DMS153 (cell line): ENCODE measurements around the gene PUM2.
A peak's percentile ranks its signal among the peaks of the same experiment; 100 is the strongest.

ENCODE experiments used
- DNase-seq: peaks from one replicate; lab custom pipeline; 2025; lab: John Stamatoyannopoulos, UW

PUM2 gene

GRCh38 chr2:20346565-20347381 is 3.9 kb downstream of the PUM2 start:
- DNase-seq: no peak

- DNase-seq: no peak
Measured at GRCh38 chr2:20343128-20343527, 7.5 kb downstream of the PUM2 start.

- DNase-seq: no peak
Measured at GRCh38 chr2:20339012-20339411, 11.6 kb downstream of the PUM2 start.

DNA sequence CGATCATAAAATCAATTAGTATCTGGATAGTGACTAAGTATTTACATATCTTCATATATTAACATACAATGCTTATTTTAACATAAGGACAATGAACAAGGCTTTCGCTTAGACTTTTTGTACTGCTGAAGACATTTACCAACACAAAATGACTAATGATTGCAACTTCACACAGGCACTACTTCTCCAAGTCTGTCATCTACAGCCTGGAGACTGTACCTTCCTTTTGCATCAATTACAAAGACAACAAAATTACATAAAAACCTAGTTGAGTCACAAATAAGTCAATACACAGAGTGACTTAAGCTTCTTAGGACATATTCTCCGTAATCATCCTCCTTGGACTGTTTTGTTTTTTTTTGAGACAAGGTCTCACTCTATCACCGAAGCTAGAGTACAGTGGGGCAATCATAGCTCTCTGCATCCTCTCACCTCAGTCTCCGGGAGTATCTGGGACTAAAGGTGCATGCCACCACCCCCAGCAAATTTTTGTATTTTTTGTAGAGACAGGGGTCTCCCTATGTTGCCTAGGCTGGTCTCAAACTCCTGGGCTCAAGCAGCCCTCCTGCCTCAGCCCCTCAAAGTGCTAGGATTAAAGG is 15.9 kb downstream of the PUM2 start:
- no peak for DNase-seq

DNA sequence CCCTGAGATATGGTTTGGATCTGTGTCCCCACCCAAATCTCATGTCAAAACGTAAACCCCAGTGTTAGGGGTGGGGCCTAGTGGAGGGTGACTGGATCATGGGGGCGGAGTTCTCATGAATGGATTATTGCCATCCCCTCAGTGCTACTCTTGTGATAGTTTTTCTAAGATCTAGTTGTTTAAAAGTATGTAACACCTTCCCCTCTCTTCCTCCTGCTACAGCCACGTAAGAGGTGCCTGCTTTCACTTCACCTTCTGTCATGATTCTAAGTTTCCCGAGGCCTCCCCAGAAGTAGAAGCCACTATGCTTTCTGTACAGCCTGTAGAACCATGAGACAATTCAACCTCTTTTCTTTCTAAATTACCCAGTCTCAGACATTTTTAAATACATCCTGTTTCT is 16.9 kb downstream of the PUM2 start:
- DNase-seq: no peak

DNA sequence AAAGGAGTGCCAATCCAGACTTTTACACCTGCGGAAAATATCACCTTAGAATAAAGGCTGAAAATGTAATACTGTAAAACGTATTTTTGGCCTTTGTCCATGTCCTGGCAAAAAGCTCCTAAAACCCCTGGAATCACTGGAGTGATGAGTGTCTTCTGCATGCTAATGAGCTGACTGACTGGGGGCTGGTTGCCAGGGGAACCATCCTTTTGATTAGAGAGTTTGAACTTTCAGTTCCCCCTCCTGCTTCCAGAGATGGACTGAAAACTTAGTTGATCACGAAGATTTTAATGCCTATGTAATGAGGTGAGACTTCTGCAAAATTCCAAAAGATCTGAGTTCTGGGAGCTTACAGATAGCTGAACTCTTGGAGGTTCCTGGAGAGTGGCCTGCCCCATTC is 20.5 kb downstream of the PUM2 start:
- no peak for DNase-seq

- no peak for DNase-seq
Measured at GRCh38 chr2:20327370-20327769, 23.3 kb downstream of the PUM2 start.

DNA sequence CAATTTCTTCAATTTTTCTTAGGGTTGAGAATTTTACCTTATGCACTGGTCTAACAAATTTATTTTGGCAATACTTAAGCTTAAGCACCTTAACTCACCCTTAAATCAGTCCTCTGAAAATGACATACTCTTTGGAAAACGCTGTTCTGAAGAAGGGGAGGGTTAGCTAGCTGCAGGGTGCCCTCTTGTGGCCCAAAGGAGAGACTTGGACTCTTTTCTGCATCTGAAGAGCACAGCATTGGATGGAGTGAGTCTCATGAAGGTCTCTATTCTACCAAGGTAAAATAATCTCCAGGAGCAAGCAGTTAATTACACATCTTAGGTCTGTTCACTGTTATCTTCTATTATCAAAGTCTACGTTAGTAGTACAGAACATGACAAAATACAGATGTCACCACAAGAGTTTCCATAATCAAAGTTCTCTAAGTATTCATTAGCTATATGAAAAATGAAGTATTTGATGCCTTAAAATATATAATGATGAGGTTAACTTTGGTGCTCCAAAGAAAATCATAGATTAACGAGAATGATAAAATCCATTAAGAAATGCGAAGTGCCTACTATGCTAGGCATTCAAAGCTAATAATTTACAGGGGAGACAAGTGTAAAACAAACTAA is 24.4 kb downstream of the PUM2 start:
- peak; percentile 19 for DNase-seq

- DNase-seq: peak; percentile 3
Measured at GRCh38 chr2:20322527-20323300, 27.9 kb downstream of the PUM2 start.

GRCh38 chr2:20317690-20318089 is 33.0 kb downstream of the PUM2 start:
- DNase-seq: no peak

- DNase-seq: no peak
Measured at GRCh38 chr2:20317197-20317596, 33.4 kb downstream of the PUM2 start.

DNA sequence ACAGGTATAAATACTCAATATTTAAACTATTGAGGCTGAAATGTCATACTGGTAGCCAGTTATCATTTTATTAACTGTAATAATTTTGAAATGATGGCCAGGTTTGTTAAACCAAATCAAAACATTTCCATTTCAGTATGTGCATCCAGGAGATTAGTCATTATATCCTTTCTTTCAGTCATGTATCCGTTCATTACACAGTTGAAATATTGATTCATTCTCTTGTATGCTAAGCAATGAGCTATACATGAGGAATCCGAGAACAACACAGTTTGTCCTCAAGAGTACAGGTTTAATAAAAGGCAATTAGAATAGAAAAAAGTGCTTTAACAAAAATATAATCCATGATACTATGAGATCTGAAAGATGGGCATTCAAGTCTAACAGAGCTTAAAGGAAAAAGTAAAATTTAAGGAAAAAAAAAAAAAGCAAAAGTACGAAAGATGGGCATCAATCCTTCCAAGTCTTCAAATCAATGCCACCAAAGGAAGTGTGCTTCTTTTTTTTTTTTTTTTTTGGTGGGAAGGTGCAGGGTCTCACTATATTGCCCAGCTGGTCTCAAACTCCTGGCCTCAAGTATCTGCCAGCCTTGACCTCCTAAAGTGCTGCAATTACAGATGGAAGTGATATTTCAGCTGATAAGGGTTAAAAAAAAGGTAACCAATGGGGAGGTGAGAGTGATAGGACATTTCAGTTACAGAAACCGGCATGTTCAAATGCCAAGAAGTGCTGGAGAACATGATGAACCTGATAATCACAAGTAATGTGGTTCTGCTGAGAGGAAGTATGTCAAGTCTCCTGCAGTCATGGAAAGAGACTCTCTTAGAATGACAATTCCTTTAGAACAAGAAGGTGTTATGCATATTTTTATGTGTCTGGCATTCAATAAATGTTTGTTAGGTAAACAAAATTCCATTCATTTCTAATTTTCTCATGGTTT is 35.8 kb downstream of the PUM2 start:
- DNase-seq: no peak

DNA sequence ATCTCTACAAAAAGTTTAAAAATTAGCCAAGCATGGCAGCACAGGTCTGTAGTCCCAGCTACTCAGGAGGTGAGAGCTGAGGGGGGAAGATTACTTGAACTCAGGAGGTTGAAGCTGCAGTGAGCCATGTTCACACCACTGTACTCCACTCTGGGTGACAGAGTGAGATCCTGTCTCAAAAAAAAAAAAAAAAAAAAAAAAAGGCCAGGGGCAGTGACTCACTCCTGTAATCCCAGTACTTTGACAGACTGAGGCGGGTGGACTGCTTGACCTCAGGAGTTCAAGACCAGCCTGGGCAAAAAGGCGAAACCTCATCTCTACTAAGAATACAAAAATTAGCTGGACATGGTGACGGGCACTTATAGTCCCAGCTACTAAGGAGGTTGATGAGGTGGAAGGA is 37.0 kb downstream of the PUM2 start:
- DNase-seq: no peak

GRCh38 chr2:20309001-20309400 is 41.6 kb downstream of the PUM2 start:
- DNase-seq: no peak

GRCh38 chr2:20307311-20307710 is 43.3 kb downstream of the PUM2 start:
- DNase-seq: no peak

- DNase-seq: no peak
Measured at GRCh38 chr2:20304411-20304810, 46.2 kb downstream of the PUM2 start.

GRCh38 chr2:20303966-20304365 is 46.7 kb downstream of the PUM2 start:
- no peak for DNase-seq

GRCh38 chr2:20302019-20302418 is 48.6 kb downstream of the PUM2 start:
- DNase-seq: no peak

- no peak for DNase-seq
Measured at GRCh38 chr2:20300656-20301055, 50.0 kb downstream of the PUM2 start.

- DNase-seq: no peak
Measured at GRCh38 chr2:20299113-20299512, 51.5 kb downstream of the PUM2 start.

- DNase-seq: no peak
Measured at GRCh38 chr2:20294231-20294630, 56.4 kb downstream of the PUM2 start.
